ENCODE measurements around the gene AP3S1. TPM values are rescaled to one million over a fixed set of nuclear protein-coding genes. Genes with fewer than 3 reads are reported as not detected.

Gene AP3S1
- total RNA-seq, 1 donor from 2014 or later, result 157 TPM

DNA sequence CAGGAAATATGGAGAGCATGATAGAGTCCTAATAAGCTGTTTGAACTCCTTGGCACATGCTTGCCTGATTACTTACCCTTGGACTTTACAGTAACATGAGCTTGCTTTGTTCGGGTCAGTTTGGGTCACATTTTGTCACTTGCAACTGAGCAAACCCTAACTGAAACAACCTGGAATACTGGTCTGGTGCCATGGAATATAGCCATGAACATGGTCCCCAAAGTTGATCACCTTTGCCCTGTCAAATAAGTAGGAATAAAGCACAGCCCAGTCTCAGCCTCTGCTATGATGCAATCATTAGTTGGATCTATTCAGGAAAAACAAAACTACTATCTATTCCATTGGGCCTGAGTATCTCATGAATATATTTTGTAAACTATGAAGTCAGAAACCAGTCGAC, 43.5 kb upstream of the AP3S1 start:
- H3K79me2 ChIP-seq (ENCODE audit: low read depth), result no peaks in the 10 kb centered on the region
- DNase-seq (ENCODE audit: low spot score), result no peak
- H4K20me1 ChIP-seq (ENCODE audit: low read depth), result no peaks in the 10 kb centered on the region
- H3K27me3 ChIP-seq, result no peaks in the 10 kb centered on the region
- no peaks in the 10 kb centered on the region for H3K4me1 Mint-ChIP-seq
- peaks cover 2% of the 10 kb centered on the region for H3K36me3 Mint-ChIP-seq
- H3K4me3 ChIP-seq, result no peak overlapping the region
- no peak overlapping the region for H3K27ac ChIP-seq
- H3K4me1 ChIP-seq, result no peaks in the 10 kb centered on the region
- H3K36me3 ChIP-seq, result no peaks in the 10 kb centered on the region
- no peak overlapping the region for H3K4me2 ChIP-seq
- H3K9me3 ChIP-seq (ENCODE audit: low read depth), result no peaks in the 10 kb centered on the region
- H3F3A ChIP-seq (ENCODE audit: low read depth), result no peaks in the 10 kb centered on the region
- no peak overlapping the region for H2AFZ ChIP-seq (replicated peaks)
- TF ChIP-seq EZH2 (IDR thresholded peaks at IDR 0.05) (no peak), EZH2phosphoT487 (IDR thresholded peaks at IDR 0.05) (no peak)
- TF ChIP-seq, protein P1, sequence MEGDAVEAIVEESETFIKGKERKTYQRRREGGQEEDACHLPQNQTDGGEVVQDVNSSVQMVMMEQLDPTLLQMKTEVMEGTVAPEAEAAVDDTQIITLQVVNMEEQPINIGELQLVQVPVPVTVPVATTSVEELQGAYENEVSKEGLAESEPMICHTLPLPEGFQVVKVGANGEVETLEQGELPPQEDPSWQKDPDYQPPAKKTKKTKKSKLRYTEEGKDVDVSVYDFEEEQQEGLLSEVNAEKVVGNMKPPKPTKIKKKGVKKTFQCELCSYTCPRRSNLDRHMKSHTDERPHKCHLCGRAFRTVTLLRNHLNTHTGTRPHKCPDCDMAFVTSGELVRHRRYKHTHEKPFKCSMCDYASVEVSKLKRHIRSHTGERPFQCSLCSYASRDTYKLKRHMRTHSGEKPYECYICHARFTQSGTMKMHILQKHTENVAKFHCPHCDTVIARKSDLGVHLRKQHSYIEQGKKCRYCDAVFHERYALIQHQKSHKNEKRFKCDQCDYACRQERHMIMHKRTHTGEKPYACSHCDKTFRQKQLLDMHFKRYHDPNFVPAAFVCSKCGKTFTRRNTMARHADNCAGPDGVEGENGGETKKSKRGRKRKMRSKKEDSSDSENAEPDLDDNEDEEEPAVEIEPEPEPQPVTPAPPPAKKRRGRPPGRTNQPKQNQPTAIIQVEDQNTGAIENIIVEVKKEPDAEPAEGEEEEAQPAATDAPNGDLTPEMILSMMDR (IDR thresholded peaks at IDR 0.05), result no peak
- no peak overlapping the region for H3K4me3 Mint-ChIP-seq
- no peak overlapping the region for H3K9ac ChIP-seq
- no peaks in the 10 kb centered on the region for H3K27me3 Mint-ChIP-seq (ENCODE audit: insufficient read depth, low read depth)
- H3K9me3 Mint-ChIP-seq, result no peaks in the 10 kb centered on the region
- no peak overlapping the region for H3K27ac Mint-ChIP-seq

DNA sequence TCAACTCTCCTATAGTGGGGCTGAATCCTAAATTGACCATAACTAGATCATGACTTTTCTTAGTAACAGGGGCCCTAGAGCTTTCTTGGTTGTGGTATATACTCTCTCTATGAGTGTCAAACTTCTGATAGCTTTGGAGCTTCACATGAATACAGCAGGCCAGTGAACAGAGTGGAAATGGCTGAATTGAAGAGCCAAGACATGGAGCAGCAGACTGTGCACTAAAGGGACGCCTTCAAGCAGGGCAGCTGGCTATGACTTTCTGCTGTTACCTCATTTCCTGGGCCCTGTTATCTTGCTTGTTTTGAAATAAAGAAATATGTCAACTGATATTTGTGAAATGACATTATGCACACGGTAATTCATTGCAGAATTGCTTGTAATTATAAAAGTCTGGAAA, 41.6 kb upstream of the AP3S1 start:
- no peaks in the 10 kb centered on the region for H3K9me3 Mint-ChIP-seq
- H3F3A ChIP-seq (ENCODE audit: low read depth), result no peaks in the 10 kb centered on the region
- no peaks in the 10 kb centered on the region for H3K4me1 ChIP-seq
- no peak overlapping the region for H3K4me2 ChIP-seq
- H3K9ac ChIP-seq, result no peak overlapping the region
- peaks cover 11% of the 10 kb centered on the region for H3K36me3 Mint-ChIP-seq
- H3K4me3 Mint-ChIP-seq, result no peak overlapping the region
- H3K27ac Mint-ChIP-seq, result no peak overlapping the region
- no peak overlapping the region for H3K4me3 ChIP-seq
- H3K79me2 ChIP-seq (ENCODE audit: low read depth), result no peaks in the 10 kb centered on the region
- no peaks in the 10 kb centered on the region for H3K9me3 ChIP-seq (ENCODE audit: low read depth)
- no peaks in the 10 kb centered on the region for H4K20me1 ChIP-seq (ENCODE audit: low read depth)
- H3K27me3 ChIP-seq, result no peaks in the 10 kb centered on the region
- no peak overlapping the region for H3K27ac ChIP-seq
- TF ChIP-seq EZH2 (IDR thresholded peaks at IDR 0.05) (no peak), EZH2phosphoT487 (IDR thresholded peaks at IDR 0.05) (no peak)
- TF ChIP-seq, protein P1 (IDR thresholded peaks at IDR 0.05), result no peak
- DNase-seq (ENCODE audit: low spot score), result no peak
- H3K27me3 Mint-ChIP-seq (ENCODE audit: insufficient read depth, low read depth), result no peaks in the 10 kb centered on the region
- no peaks in the 10 kb centered on the region for H3K4me1 Mint-ChIP-seq
- no peak overlapping the region for H2AFZ ChIP-seq (replicated peaks)
- H3K36me3 ChIP-seq, result no peaks in the 10 kb centered on the region

DNA sequence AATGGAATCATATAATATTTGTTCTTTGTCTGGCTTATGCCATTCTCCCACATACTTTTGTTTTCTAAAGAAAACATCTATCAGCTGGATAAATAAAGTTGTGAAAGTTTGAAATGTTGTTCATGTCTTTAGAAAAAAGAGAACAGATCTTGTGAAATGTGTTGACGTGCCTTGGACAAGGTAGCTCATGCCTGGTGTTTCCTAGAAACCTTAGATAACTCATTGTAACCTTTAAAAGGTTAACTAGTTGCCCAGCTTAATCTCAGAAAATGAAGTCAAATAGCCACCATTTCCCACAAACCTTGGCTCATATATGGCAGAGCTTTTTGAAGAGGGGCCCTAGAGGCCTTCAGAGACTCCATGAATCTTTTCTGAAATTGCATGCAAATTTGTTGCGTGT, 40.6 kb upstream of the AP3S1 start:
- TF ChIP-seq EZH2 (IDR thresholded peaks at IDR 0.05), result no peak
- TF ChIP-seq EZH2phosphoT487 (IDR thresholded peaks at IDR 0.05), result no peak
- TF ChIP-seq, protein P1 (IDR thresholded peaks at IDR 0.05), result no peak
- H3K4me1 Mint-ChIP-seq, result no peaks in the 10 kb centered on the region
- no peak overlapping the region for H3K4me3 ChIP-seq
- H3K27ac Mint-ChIP-seq, result no peak overlapping the region
- no peaks in the 10 kb centered on the region for H3K9me3 ChIP-seq (ENCODE audit: low read depth)
- H3K27me3 ChIP-seq, result no peaks in the 10 kb centered on the region
- H3K27ac ChIP-seq, result no peak overlapping the region
- no peaks in the 10 kb centered on the region for H3K79me2 ChIP-seq (ENCODE audit: low read depth)
- H3F3A ChIP-seq (ENCODE audit: low read depth), result no peaks in the 10 kb centered on the region
- no peaks in the 10 kb centered on the region for H3K4me1 ChIP-seq
- H3K36me3 Mint-ChIP-seq, result peaks cover 17% of the 10 kb centered on the region
- H4K20me1 ChIP-seq (ENCODE audit: low read depth), result no peaks in the 10 kb centered on the region
- H3K4me3 Mint-ChIP-seq, result no peak overlapping the region
- H3K36me3 ChIP-seq, result peaks cover 2% of the 10 kb centered on the region
- H3K27me3 Mint-ChIP-seq (ENCODE audit: insufficient read depth, low read depth), result no peaks in the 10 kb centered on the region
- DNase-seq (ENCODE audit: low spot score), result no peak
- no peak overlapping the region for H3K4me2 ChIP-seq
- no peaks in the 10 kb centered on the region for H3K9me3 Mint-ChIP-seq
- H3K9ac ChIP-seq, result no peak overlapping the region
- no peak overlapping the region for H2AFZ ChIP-seq (replicated peaks)
